Neural cell (in vitro differentiated cells): ENCODE data around the gene PLCB1.

Source experiments
- EP300 ChIP-seq: fragments of 450-650 bp; conservative IDR thresholded peaks from 2 replicates; pipeline ENCODE4 v1.6.1; 2014; ENCODE audit warnings: antibody characterized with exemption, mild to moderate bottlenecking, moderate library complexity; ENCODE audit not compliant: poor library complexity, severe bottlenecking
- EZH2 ChIP-seq: fragments of 200-600, 300-800 bp; shearing (Covaris generic), sonication (generic); IDR thresholded peaks from 2 replicates; pipeline ENCODE4 v1.6.1; 2014; ENCODE audit warnings: antibody characterized with exemption, low read length, borderline replicate concordance, mild to moderate bottlenecking; ENCODE audit not compliant: insufficient read depth, poor library complexity, severe bottlenecking
- POLR2AphosphoS5 ChIP-seq: IDR thresholded peaks from 2 replicates; pipeline ENCODE4 v1.6.1; 2012
- RAD21 ChIP-seq: fragments of 450-650 bp; conservative IDR thresholded peaks from 2 replicates; pipeline ENCODE4 v1.6.1; 2014; ENCODE audit warnings: antibody characterized with exemption, mild to moderate bottlenecking, moderate library complexity
- SMC3 ChIP-seq: fragments of 450-650 bp; conservative IDR thresholded peaks from 2 replicates; pipeline ENCODE4 v1.6.1; 2014; ENCODE audit warnings: antibody characterized with exemption, mild to moderate bottlenecking, moderate library complexity; ENCODE audit not compliant: poor library complexity
- TAF1 ChIP-seq: IDR thresholded peaks from 2 replicates; pipeline ENCODE4 v1.6.1; 2012; ENCODE audit warnings: low read depth
- TF ChIP-seq, protein P1 (sequence below): fragments of 450-650 bp; IDR thresholded peaks from 2 replicates; pipeline ENCODE4 v1.5.1; 2014; ENCODE audit warnings: antibody characterized with exemption, mild to moderate bottlenecking, moderate library complexity; ENCODE audit not compliant: poor library complexity, severe bottlenecking
- TF ChIP-seq, protein P2 (sequence below): IDR thresholded peaks from 2 replicates; pipeline ENCODE4 v1.6.1; 2012; ENCODE audit warnings: borderline replicate concordance

DNA sequence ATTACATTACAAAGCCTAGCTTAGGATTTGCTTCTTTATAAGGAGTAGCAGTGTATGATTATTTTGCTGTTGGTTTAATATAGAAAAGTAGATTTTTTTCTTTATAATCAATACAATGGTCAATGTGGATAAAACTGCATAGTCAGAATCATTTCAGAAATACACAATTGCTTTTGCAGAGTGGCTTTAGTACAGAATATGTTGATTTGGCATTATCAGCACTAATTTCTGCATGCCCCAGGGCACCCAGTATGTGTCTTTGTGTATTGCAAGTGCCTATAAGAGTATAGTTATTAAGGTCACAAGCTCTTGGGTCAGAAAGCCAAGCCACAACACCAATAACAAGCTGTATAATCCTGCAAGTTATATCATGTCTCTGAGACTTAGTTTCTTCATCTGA is 258.4 kb downstream of the PLCB1 start:
- TF ChIP-seq EP300 (no peak), RAD21 (no peak), POLR2AphosphoS5 (no peak), EZH2 (no peak), TAF1 (no peak), SMC3 (no peak)
- TF ChIP-seq, protein P1, sequence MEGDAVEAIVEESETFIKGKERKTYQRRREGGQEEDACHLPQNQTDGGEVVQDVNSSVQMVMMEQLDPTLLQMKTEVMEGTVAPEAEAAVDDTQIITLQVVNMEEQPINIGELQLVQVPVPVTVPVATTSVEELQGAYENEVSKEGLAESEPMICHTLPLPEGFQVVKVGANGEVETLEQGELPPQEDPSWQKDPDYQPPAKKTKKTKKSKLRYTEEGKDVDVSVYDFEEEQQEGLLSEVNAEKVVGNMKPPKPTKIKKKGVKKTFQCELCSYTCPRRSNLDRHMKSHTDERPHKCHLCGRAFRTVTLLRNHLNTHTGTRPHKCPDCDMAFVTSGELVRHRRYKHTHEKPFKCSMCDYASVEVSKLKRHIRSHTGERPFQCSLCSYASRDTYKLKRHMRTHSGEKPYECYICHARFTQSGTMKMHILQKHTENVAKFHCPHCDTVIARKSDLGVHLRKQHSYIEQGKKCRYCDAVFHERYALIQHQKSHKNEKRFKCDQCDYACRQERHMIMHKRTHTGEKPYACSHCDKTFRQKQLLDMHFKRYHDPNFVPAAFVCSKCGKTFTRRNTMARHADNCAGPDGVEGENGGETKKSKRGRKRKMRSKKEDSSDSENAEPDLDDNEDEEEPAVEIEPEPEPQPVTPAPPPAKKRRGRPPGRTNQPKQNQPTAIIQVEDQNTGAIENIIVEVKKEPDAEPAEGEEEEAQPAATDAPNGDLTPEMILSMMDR = no peak
- TF ChIP-seq, protein P2, sequence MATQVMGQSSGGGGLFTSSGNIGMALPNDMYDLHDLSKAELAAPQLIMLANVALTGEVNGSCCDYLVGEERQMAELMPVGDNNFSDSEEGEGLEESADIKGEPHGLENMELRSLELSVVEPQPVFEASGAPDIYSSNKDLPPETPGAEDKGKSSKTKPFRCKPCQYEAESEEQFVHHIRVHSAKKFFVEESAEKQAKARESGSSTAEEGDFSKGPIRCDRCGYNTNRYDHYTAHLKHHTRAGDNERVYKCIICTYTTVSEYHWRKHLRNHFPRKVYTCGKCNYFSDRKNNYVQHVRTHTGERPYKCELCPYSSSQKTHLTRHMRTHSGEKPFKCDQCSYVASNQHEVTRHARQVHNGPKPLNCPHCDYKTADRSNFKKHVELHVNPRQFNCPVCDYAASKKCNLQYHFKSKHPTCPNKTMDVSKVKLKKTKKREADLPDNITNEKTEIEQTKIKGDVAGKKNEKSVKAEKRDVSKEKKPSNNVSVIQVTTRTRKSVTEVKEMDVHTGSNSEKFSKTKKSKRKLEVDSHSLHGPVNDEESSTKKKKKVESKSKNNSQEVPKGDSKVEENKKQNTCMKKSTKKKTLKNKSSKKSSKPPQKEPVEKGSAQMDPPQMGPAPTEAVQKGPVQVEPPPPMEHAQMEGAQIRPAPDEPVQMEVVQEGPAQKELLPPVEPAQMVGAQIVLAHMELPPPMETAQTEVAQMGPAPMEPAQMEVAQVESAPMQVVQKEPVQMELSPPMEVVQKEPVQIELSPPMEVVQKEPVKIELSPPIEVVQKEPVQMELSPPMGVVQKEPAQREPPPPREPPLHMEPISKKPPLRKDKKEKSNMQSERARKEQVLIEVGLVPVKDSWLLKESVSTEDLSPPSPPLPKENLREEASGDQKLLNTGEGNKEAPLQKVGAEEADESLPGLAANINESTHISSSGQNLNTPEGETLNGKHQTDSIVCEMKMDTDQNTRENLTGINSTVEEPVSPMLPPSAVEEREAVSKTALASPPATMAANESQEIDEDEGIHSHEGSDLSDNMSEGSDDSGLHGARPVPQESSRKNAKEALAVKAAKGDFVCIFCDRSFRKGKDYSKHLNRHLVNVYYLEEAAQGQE = no peak
